ENCODE data around the gene RNF207. TPM values are rescaled to one million over a fixed set of nuclear protein-coding genes. Genes with fewer than 3 reads are reported as not detected.

RNF207 gene
- total and polyA plus RNA-seq, 2 of the 4 experiments (the other 2 are of a cell fraction): 2.7 to 17.2 TPM

- BruUV-seq (replicated peaks): no TSS peak
- H3K4ac ChIP-seq (ENCODE audit: low read depth, low read length): no peak overlapping the region
Observed at GRCh38 chr1:6168947-6169586, 36.9 kb upstream of the RNF207 start.

More at GRCh38 chr1:6168947-6169586, 36.9 kb upstream of the RNF207 start:
- no peak overlapping the region for H2AK5ac ChIP-seq (ENCODE audit: low read depth, low read length)
- ATAC-seq (ENCODE audit: low read depth) (no peak), DNase-seq (no peak)
- no peak overlapping the region for H3K4me3 ChIP-seq (ENCODE audit: insufficient read depth, low read depth, low read length)
- H3K23ac ChIP-seq (ENCODE audit: low read depth, low read length): no peak overlapping the region
- H3K4me2 ChIP-seq (ENCODE audit: low read depth, low read length): no peak overlapping the region
- no peaks in the 10 kb centered on the region for H3K79me1 ChIP-seq (ENCODE audit: low read depth in 1 of 2, low read length in 2 of 2)
- WGBS, 2 experiments (ENCODE audit: extremely low coverage in 2 of 2, insufficient read length in 1 of 2): 80% methylated on average over 4 of the region's 18 CpGs; no CpG with 5 or more reads in 1 of the 2 experiments
- H4K91ac ChIP-seq (ENCODE audit: insufficient read depth, low read depth, low read length): no peak overlapping the region
- H3K4me1 ChIP-seq (ENCODE audit: control insufficient read depth, insufficient read depth, low read length): no peaks in the 10 kb centered on the region
- H2AFZ ChIP-seq (replicated peaks; ENCODE audit: low read length, poor library complexity): no peak overlapping the region
- H2BK120ac ChIP-seq (ENCODE audit: low read depth, low read length): no peak overlapping the region
- TF ChIP-seq CTCF (conservative IDR thresholded peaks at IDR 0.05; ENCODE audit: low read depth, low read length) (no peak), RAD21 (IDR thresholded peaks at IDR 0.05; ENCODE audit: low read length) (no peak), SMC3 (IDR thresholded peaks at IDR 0.05; ENCODE audit: low read depth, low read length) (no peak), CHD1 (IDR thresholded peaks at IDR 0.05; ENCODE audit: low read depth, low read length) (no peak), POLR2A (IDR thresholded peaks at IDR 0.05; ENCODE audit: low read depth, low read length) (no peak), NFE2L2 (IDR thresholded peaks at IDR 0.05; ENCODE audit: low read depth, low read length) (no peak), BHLHE40 (IDR thresholded peaks at IDR 0.05; ENCODE audit: low read depth, low read length) (no peak), RCOR1 (IDR thresholded peaks at IDR 0.05; ENCODE audit: insufficient replicate concordance, low read length) (no peak)
- TF ChIP-seq, protein P1, sequence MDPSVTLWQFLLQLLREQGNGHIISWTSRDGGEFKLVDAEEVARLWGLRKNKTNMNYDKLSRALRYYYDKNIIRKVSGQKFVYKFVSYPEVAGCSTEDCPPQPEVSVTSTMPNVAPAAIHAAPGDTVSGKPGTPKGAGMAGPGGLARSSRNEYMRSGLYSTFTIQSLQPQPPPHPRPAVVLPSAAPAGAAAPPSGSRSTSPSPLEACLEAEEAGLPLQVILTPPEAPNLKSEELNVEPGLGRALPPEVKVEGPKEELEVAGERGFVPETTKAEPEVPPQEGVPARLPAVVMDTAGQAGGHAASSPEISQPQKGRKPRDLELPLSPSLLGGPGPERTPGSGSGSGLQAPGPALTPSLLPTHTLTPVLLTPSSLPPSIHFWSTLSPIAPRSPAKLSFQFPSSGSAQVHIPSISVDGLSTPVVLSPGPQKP (IDR thresholded peaks at IDR 0.05; ENCODE audit: borderline replicate concordance, low read depth, low read length): no peak
- no peaks in the 10 kb centered on the region for H3K36me3 ChIP-seq (ENCODE audit: control insufficient read depth, insufficient read depth, low read length)
- H3K56ac ChIP-seq (ENCODE audit: extremely low read depth, insufficient read depth, low read length): no peak overlapping the region
- H3K9ac ChIP-seq (ENCODE audit: low read depth, low read length): no peak overlapping the region
- in situ Hi-C loops (cut with MboI; ENCODE audit: low sequenced_read_pairs) (no loop called here), intact Hi-C loops (cut with micrococcal nuclease) (no loop called here), dilution Hi-C loops (cut with HindIII; ENCODE audit: low sequenced_read_pairs, unreplicated experiment) (no loop called here)
- CTCF ChIA-PET: no interaction called here
- H3K14ac ChIP-seq (replicated peaks; ENCODE audit: low read depth, low read length): no peak overlapping the region
- H3K9me1 ChIP-seq (ENCODE audit: insufficient read depth, low read length): no peaks in the 10 kb centered on the region
- no peak overlapping the region for H2BK5ac ChIP-seq (ENCODE audit: low read depth, low read length, poor library complexity, severe bottlenecking)
- no peak overlapping the region for H3K18ac ChIP-seq (ENCODE audit: low read depth, low read length)
- H3K9me3 ChIP-seq (ENCODE audit: control insufficient read depth, insufficient read depth, low read length): no peaks in the 10 kb centered on the region
- no peak overlapping the region for H2BK20ac ChIP-seq (ENCODE audit: low read depth, low read length)
- H2AK9ac ChIP-seq (replicated peaks; ENCODE audit: low read depth, low read length, poor library complexity): no peak overlapping the region
- no peak overlapping the region for H4K5ac ChIP-seq (ENCODE audit: low read depth, low read length)
- POLR2A ChIA-PET (ENCODE audit: unreplicated experiment): no interaction called here
- H3K27ac ChIP-seq (ENCODE audit: insufficient read depth, low read length): no peak overlapping the region
- H4K20me1 ChIP-seq (ENCODE audit: insufficient read depth, low read length): no peaks in the 10 kb centered on the region
- H3K27me3 ChIP-seq (ENCODE audit: control insufficient read depth, insufficient read depth, low read length): peaks cover 33% of the 10 kb centered on the region; the same call in 1 of the 2 replicates
- H2BK15ac ChIP-seq (ENCODE audit: low read depth, low read length): no peak overlapping the region
- no peak overlapping the region for H4K8ac ChIP-seq (ENCODE audit: low read depth in 2 of 2, low read length in 2 of 2)
